ENCODE data around the gene ABCA9. TPM values are rescaled to one million over a fixed set of nuclear protein-coding genes. Genes with fewer than 3 reads are reported as not detected.

The ABCA9 gene
- total RNA-seq, 1 experiment from 2014 or later, result not detected

DNA sequence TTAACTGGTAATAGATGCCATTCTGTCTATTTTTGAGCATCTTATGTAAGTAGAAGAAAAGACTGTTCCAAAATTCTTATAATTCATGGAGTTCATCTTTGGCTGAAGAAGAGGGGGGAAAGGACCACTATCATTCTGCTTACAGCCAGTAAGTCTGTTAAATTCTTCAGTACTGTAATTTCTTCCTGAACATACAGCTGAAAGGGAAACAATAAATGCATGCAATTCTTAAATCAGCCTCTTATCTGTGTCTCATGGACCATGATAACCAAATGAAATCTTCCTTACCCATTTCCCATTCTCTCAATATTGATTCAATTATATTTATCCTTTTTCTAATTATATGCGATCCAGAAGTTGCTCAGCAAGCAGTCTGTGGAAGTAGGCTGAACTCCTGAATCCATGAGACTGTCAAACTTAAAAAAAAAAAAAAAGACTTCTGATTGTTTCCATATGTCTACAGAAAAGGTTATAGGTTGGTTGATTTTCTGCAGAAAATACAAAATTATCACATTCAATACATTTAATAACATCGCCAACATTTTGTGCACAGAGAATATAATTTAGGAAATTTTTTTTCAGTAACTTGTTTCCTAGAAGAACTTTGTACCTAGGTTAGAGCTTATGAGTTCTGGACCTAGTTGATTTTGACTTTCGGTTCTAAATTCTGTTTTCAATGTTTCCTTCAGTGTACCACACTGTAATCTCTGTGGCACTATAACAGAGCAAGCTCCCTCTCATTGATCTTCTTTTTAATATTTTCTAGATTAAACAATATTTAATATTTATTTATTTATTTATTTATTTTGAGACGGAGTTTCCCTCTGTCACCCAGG is 1.2 kb upstream of the ABCA9 start (continued):
- TF ChIP-seq FOXK1 (CRISPR knock-in tag; IDR thresholded peaks at IDR 0.05), result no peak
- TF ChIP-seq AFF4 (CRISPR knock-in tag; IDR thresholded peaks at IDR 0.05; ENCODE audit: borderline replicate concordance), result no peak
- TF ChIP-seq MYBL2 (CRISPR knock-in tag; IDR thresholded peaks at IDR 0.05), result no peak
- no peak for TF ChIP-seq GABPB1 (CRISPR knock-in tag; IDR thresholded peaks at IDR 0.05)
- TF ChIP-seq ZNF219 (CRISPR knock-in tag; IDR thresholded peaks at IDR 0.05; ENCODE audit: borderline replicate concordance), result no peak
- TF ChIP-seq ZNF396 (CRISPR knock-in tag; IDR thresholded peaks at IDR 0.05; ENCODE audit: borderline replicate concordance), result no peak
- TF ChIP-seq SP1 (CRISPR knock-in tag; conservative IDR thresholded peaks at IDR 0.05), result no peak
- no peak for TF ChIP-seq SMAD4 (CRISPR knock-in tag; IDR thresholded peaks at IDR 0.05)
- TF ChIP-seq ZNF317 (CRISPR knock-in tag; IDR thresholded peaks at IDR 0.05; ENCODE audit: borderline replicate concordance, low read depth), result no peak
- no peak for TF ChIP-seq TEAD1 (CRISPR knock-in tag; IDR thresholded peaks at IDR 0.05)
- no peak for TF ChIP-seq ATF1 (CRISPR knock-in tag; IDR thresholded peaks at IDR 0.05)
- no peak for TF ChIP-seq MXD4 (CRISPR knock-in tag; IDR thresholded peaks at IDR 0.05; ENCODE audit: borderline replicate concordance)
- no peak for TF ChIP-seq FOXJ3 (CRISPR knock-in tag; IDR thresholded peaks at IDR 0.05; ENCODE audit: borderline replicate concordance)
- no peak for TF ChIP-seq EMX1 (CRISPR knock-in tag; IDR thresholded peaks at IDR 0.05)

DNA sequence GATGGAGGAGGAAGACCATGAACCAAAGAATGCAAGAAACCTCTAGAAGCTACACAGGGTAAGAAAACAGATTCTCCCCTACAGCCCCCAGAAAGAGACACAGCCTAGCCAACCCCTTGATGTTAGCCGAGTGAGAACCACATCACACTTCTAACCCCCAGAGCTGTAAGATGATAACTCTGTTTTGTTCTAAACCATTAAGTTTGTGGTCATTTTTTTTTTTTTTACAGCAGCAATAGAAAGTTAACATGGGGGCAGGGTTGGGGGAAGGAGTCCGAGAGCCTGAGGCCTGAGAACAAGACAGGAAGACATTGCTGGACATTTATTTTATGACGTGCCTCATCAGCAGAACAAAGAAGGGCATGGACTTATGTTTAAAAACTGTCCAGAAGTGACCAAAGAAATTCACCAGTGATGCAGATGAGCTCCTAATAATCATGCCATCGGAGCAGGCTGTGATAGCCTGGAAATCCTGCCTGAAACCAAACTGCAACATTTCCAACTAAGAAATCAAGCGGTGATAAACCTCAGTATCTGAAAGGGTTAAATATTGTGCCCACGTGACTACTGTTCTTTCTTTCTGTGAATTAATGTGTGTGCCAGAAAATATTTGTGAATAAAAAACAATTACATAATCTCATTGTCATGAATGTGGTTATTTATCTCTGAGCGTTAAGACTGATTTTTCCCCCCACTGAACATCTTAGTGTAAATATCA is 1.1 kb downstream of the ABCA9 start:
- H3K36me3 Mint-ChIP-seq, result no peaks in the 10 kb centered on the region
- CTCF ChIA-PET, result interaction anchor here (1.0 kb wide), 1 partner anchor 25 kb away, joined by 5 read pairs; no protein-coding TSS in a partner anchor
- ATAC-seq (no peak), DNase-seq (ENCODE audit: low spot score) (no peak)
- H3K4me3 Mint-ChIP-seq, result no peak overlapping the region
- POLR2A ChIA-PET, result no interaction called here
- H3K27ac Mint-ChIP-seq, result no peak overlapping the region
- H3K27me3 Mint-ChIP-seq (ENCODE audit: low read depth), result no peaks in the 10 kb centered on the region
- no peaks in the 10 kb centered on the region for H3K9me3 Mint-ChIP-seq
- peaks cover 4% of the 10 kb centered on the region; the same call in 1 of the 2 replicates for H3K4me1 Mint-ChIP-seq
- TF ChIP-seq, protein P1, sequence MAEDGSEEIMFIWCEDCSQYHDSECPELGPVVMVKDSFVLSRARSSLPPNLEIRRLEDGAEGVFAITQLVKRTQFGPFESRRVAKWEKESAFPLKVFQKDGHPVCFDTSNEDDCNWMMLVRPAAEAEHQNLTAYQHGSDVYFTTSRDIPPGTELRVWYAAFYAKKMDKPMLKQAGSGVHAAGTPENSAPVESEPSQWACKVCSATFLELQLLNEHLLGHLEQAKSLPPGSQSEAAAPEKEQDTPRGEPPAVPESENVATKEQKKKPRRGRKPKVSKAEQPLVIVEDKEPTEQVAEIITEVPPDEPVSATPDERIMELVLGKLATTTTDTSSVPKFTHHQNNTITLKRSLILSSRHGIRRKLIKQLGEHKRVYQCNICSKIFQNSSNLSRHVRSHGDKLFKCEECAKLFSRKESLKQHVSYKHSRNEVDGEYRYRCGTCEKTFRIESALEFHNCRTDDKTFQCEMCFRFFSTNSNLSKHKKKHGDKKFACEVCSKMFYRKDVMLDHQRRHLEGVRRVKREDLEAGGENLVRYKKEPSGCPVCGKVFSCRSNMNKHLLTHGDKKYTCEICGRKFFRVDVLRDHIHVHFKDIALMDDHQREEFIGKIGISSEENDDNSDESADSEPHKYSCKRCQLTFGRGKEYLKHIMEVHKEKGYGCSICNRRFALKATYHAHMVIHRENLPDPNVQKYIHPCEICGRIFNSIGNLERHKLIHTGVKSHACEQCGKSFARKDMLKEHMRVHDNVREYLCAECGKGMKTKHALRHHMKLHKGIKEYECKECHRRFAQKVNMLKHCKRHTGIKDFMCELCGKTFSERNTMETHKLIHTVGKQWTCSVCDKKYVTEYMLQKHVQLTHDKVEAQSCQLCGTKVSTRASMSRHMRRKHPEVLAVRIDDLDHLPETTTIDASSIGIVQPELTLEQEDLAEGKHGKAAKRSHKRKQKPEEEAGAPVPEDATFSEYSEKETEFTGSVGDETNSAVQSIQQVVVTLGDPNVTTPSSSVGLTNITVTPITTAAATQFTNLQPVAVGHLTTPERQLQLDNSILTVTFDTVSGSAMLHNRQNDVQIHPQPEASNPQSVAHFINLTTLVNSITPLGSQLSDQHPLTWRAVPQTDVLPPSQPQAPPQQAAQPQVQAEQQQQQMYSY (CRISPR knock-in tag; IDR thresholded peaks at IDR 0.05), result no peak
- TF ChIP-seq ZBTB21 (CRISPR knock-in tag; IDR thresholded peaks at IDR 0.05; ENCODE audit: borderline replicate concordance) (no peak), ATF2 (CRISPR knock-in tag; IDR thresholded peaks at IDR 0.05; ENCODE audit: borderline replicate concordance, low read depth) (no peak), EMX1 (CRISPR knock-in tag; IDR thresholded peaks at IDR 0.05) (no peak), ZNF121 (CRISPR knock-in tag; IDR thresholded peaks at IDR 0.05) (no peak), FOXP4 (CRISPR knock-in tag; IDR thresholded peaks at IDR 0.05) (no peak), ETV6 (CRISPR knock-in tag; IDR thresholded peaks at IDR 0.05) (no peak)
